Ovary (tissue), 3 donors: ENCODE data around the gene RAB3B.

Experiments used
- POLR2A ChIP-seq: fragments of 450-650 bp; IDR thresholded peaks from one replicate; pipeline ENCODE4 v1.6.1; 2017; ENCODE audit warnings: antibody characterized with exemption, mild to moderate bottlenecking, moderate library complexity
- TF ChIP-seq, protein P1 (sequence below), 3 donors: fragments of 450-650 bp in 2 of 3; fragments of 200-600 bp in 1 of 3; IDR thresholded peaks; one replicate each; pipeline versions ENCODE4 v1.5.1 to v1.8.0; 2016 to 2022; ENCODE audit warnings: antibody characterized with exemption in 3 of 3, mild to moderate bottlenecking in 1 of 3
- donor health status: DM: no; HTN: no; CAD: no.

DNA sequence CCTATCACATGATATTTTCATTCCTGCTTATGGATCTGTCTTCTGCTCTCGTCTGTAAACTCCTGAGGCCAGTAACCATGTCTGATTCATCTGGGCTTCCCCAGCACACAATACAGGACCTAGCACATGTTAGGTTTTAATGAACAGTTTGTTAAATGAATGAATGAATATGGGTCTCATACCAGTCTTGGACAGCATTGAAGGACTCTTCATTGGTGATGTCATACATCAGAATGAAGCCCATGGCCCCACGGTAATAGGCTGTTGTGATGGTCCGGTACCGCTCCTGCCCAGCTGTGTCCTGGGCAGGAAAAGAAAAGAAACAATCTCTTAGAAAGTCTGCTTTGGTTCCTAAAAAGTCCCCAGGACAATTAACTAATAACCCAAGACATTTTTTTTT lies 53.4 kb downstream of the RAB3B start:
- TF ChIP-seq, protein P1, sequence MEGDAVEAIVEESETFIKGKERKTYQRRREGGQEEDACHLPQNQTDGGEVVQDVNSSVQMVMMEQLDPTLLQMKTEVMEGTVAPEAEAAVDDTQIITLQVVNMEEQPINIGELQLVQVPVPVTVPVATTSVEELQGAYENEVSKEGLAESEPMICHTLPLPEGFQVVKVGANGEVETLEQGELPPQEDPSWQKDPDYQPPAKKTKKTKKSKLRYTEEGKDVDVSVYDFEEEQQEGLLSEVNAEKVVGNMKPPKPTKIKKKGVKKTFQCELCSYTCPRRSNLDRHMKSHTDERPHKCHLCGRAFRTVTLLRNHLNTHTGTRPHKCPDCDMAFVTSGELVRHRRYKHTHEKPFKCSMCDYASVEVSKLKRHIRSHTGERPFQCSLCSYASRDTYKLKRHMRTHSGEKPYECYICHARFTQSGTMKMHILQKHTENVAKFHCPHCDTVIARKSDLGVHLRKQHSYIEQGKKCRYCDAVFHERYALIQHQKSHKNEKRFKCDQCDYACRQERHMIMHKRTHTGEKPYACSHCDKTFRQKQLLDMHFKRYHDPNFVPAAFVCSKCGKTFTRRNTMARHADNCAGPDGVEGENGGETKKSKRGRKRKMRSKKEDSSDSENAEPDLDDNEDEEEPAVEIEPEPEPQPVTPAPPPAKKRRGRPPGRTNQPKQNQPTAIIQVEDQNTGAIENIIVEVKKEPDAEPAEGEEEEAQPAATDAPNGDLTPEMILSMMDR (IDR thresholded peaks at IDR 0.05), result no peak
- no peak for TF ChIP-seq POLR2A
